Right ventricle myocardium superior (tissue), 1 donor: ENCODE measurements around the gene ATP13A4. TPM values are rescaled to one million over a fixed set of nuclear protein-coding genes. Genes with fewer than 3 reads are reported as not detected.
"Not testable (repeated sequence)": the region's sequence is repeated elsewhere in the genome, so short reads cannot be mapped to it uniquely, and the experiment has no call there.

Experiments used
- ATAC-seq: fragments of 200-7000 bp; cut with Tn5 transposase; one replicate; pipeline ENCODE4 v1.9.1; 2020; ENCODE audit warnings: mild to moderate bottlenecking; ENCODE audit not compliant: poor library complexity
- DNase-seq: peaks from one replicate; pipeline ENCODE4 v3.0.0-alpha.2; 2020
- intact Hi-C: fragments of 100-400 bp; cut with DNase I; formaldehyde crosslinking; loops from one replicate; pipeline ENCODE4 v1.11.2; 2022
- total RNA-seq: library from RNA; stranded (reverse); fragmentation: NEBNext Ultra II Directional; extraction: Animal tissue kit (Norgen Biotek cat#: 25700); gene quantifications from one replicate; pipeline ENCODE4 v1.2.1, GENCODE V29; 2021
- donor health status: DM: no; HTN: yes; CAD: no; lungs with severe emphysema.

The ATP13A4 gene
- total RNA-seq, 1 donor from 2014 or later, result 0.11 TPM

GRCh38 chr3:193563426-193563825, 8.7 kb upstream of the ATP13A4 start:
- DNase-seq, result no peak
- ATAC-seq, result no peak
- intact Hi-C loops, result no loop called here

GRCh38 chr3:193560870-193561269, 6.2 kb upstream of the ATP13A4 start:
- ATAC-seq, result peak; percentile 70
- intact Hi-C loops, result no loop called here
- peak; percentile 60 for DNase-seq

GRCh38 chr3:193560091-193560490, 5.4 kb upstream of the ATP13A4 start:
- no peak for ATAC-seq
- intact Hi-C loops, result no loop called here

GRCh38 chr3:193559100-193559499, 4.4 kb upstream of the ATP13A4 start:
- DNase-seq (no peak), ATAC-seq (no peak)
- intact Hi-C loops, result no loop called here

More at GRCh38 chr3:193560091-193560490, 5.4 kb upstream of the ATP13A4 start:
- no peak for DNase-seq

GRCh38 chr3:193556841-193557240, 2.1 kb upstream of the ATP13A4 start:
- DNase-seq (no peak), ATAC-seq (no peak)
- intact Hi-C loops, result no loop called here

- intact Hi-C loops, result no loop called here
- DNase-seq, result no peak
- ATAC-seq, result no peak
Measured at GRCh38 chr3:193553586-193553985, 1.1 kb downstream of the ATP13A4 start.

GRCh38 chr3:193552923-193553322, 1.8 kb downstream of the ATP13A4 start:
- DNase-seq (no peak), ATAC-seq (peak; percentile 62)
- intact Hi-C loops, result no loop called here

- ATAC-seq (no peak), DNase-seq (no peak)
- intact Hi-C loops, result no loop called here
Measured at GRCh38 chr3:193548406-193548805, 6.3 kb downstream of the ATP13A4 start.

- no peak for DNase-seq
- intact Hi-C loops, result no loop called here
- no peak for ATAC-seq
Measured at GRCh38 chr3:193546129-193546528, 8.6 kb downstream of the ATP13A4 start.

GRCh38 chr3:193545304-193545703, 9.4 kb downstream of the ATP13A4 start:
- intact Hi-C loops, result no loop called here
- DNase-seq, result no peak
- ATAC-seq, result no peak

GRCh38 chr3:193544289-193544688, 10.4 kb downstream of the ATP13A4 start:
- intact Hi-C loops, result no loop called here
- DNase-seq (no peak), ATAC-seq (no peak)

- intact Hi-C loops, result no loop called here
- ATAC-seq, result no peak
- DNase-seq, result no peak
Measured at GRCh38 chr3:193530231-193531165, 24.2 kb downstream of the ATP13A4 start.

- DNase-seq, intact Hi-C loops, ATAC-seq: not testable (repeated sequence)
Measured at GRCh38 chr3:193526085-193526484, 28.6 kb downstream of the ATP13A4 start.

GRCh38 chr3:193522473-193522872, 32.2 kb downstream of the ATP13A4 start:
- intact Hi-C loops, result no loop called here
- ATAC-seq, result no peak
- DNase-seq, result no peak

GRCh38 chr3:193520738-193521137, 34.0 kb downstream of the ATP13A4 start:
- ATAC-seq (no peak), DNase-seq (no peak)
- intact Hi-C loops, result no loop called here

GRCh38 chr3:193515966-193516365, 38.7 kb downstream of the ATP13A4 start:
- no peak for ATAC-seq
- intact Hi-C loops, result no loop called here

GRCh38 chr3:193510154-193510553, 44.5 kb downstream of the ATP13A4 start:
- intact Hi-C loops, result no loop called here
- DNase-seq (no peak), ATAC-seq (no peak)

More at GRCh38 chr3:193515966-193516365, 38.7 kb downstream of the ATP13A4 start:
- DNase-seq, result no peak

- ATAC-seq (no peak), DNase-seq (no peak)
Measured at GRCh38 chr3:193509103-193509965, 45.4 kb downstream of the ATP13A4 start.

GRCh38 chr3:193508108-193508507, 46.6 kb downstream of the ATP13A4 start:
- intact Hi-C loops, result no loop called here
- no peak for ATAC-seq
- no peak for DNase-seq

More at GRCh38 chr3:193509103-193509965, 45.4 kb downstream of the ATP13A4 start:
- intact Hi-C loops, result no loop called here
